Kidney epithelial cell (primary cell): ENCODE measurements around the gene ZNF678. TPM values are rescaled to one million over a fixed set of nuclear protein-coding genes. Genes with fewer than 3 reads are reported as not detected.
"Not testable (repeated sequence)": the region's sequence is repeated elsewhere in the genome, so short reads cannot be mapped to it uniquely, and the experiment has no call there.

Experiments
- DNase-seq: peaks from one replicate; pipeline ENCODE4 v3.0.0-alpha.2; 2010; ENCODE audit warnings: low read depth
- H3K27me3 ChIP-seq: 2 replicates; pipeline ENCODE4 v1.6.0; 2011; ENCODE audit warnings: low read length; ENCODE audit not compliant: control insufficient read depth, insufficient read depth
- H3K36me3 ChIP-seq: 2 replicates; pipeline ENCODE4 v1.5.1; 2011; ENCODE audit warnings: low read length; ENCODE audit not compliant: control insufficient read depth, insufficient read depth
- H3K4me3 ChIP-seq: 2 replicates; pipeline ENCODE4 v1.5.1; 2011; ENCODE audit warnings: low read depth, mild to moderate bottlenecking, control low read depth, low read length
- CTCF ChIP-seq: IDR thresholded peaks from 2 replicates; pipeline ENCODE4 v1.5.1; 2011; ENCODE audit warnings: mild to moderate bottlenecking, moderate library complexity, low read length, control low read depth, inconsistent platforms; ENCODE audit not compliant: insufficient read depth, poor library complexity, severe bottlenecking
- total RNA-seq: library from RNA; depleted of rRNA; stranded (reverse); fragments of >200 nt; gene quantifications from 2 replicates; pipeline ENCODE4 v1.2.3, GENCODE V29; 2015

Gene ZNF678
- total RNA-seq, 1 donor from 2014 or later = 7.6 TPM

DNA sequence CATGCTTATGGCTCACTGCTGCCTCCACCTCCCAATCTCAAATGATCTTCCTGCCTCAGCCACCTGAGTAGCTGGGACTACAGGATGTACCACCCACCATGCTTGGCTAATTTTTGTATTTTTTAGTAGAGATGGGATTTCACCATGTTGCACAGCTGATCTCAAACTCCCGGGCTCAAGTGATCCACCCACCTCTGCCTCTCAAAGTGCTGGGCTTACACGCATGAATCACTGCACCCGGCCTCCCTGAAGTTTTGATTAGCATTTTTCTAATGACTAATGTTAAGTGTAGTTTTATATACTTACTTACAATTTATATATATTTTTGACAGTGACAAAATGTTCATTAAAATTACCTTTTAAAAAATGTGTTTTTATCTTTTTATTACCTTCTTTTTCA, 41.1 kb downstream of the ZNF678 start:
- Histone ChIP-seq H3K36me3 (no peaks in the 10 kb centered on the region), H3K27me3 (no peaks in the 10 kb centered on the region), H3K4me3 (no peak overlapping the region)
- no peak for DNase-seq
- TF ChIP-seq CTCF = no peak

- not testable (repeated sequence) for DNase-seq, H3K27me3 ChIP-seq, H3K36me3 ChIP-seq, H3K4me3 ChIP-seq
Measured at GRCh38 chr1:227606271-227606670, 42.9 kb downstream of the ZNF678 start.

GRCh38 chr1:227607336-227607898, 44.1 kb downstream of the ZNF678 start:
- H3K36me3 ChIP-seq = no peaks in the 10 kb centered on the region
- DNase-seq = no peak
- TF ChIP-seq CTCF = no peak
- H3K27me3 ChIP-seq = no peaks in the 10 kb centered on the region
- no peak overlapping the region for H3K4me3 ChIP-seq

DNA sequence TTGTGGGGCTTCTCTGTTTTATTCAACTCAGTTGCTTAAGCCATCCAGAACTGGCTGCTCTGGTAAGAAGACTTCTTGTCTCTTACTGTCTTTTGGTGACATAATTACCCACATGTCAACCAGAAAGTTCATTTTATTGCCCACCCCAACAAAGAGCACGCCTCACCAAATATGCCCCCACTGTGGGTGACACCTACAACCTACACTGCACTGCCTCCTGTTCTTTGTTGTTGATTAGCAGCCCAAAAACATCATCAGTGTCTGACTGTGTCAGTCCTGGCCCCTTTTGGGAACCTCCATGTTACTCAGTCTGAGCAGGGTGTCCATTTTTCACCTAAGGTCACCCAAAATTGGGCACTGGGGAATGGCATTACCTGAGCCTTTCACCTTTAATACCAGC, 49.3 kb downstream of the ZNF678 start:
- Histone ChIP-seq H3K4me3 (no peak overlapping the region), H3K36me3 (no peaks in the 10 kb centered on the region), H3K27me3 (no peaks in the 10 kb centered on the region)
- no peak for DNase-seq
- no peak for TF ChIP-seq CTCF

DNA sequence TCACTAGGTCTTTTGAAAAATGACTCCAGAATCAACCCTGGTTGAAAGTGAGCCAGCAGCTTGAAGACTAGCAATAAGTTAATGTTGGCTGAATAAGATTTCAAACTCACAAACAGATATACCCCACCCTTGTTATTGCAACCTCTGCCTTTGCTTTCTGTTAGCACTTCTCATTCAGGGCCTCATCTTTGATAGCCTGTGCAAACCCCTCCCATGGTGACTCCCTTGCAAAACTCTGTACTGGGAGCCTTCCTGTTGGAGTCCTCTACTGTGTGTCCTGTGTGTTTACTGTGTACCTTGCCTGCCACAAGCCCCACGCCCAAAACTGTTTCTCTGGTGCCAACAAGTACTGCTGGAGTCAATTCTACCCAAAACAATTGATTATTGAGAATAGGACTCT, 50.2 kb downstream of the ZNF678 start:
- TF ChIP-seq CTCF = no peak
- H3K4me3 ChIP-seq = no peak overlapping the region
- no peaks in the 10 kb centered on the region for H3K27me3 ChIP-seq
- H3K36me3 ChIP-seq = no peaks in the 10 kb centered on the region
- no peak for DNase-seq

- H3K27me3 ChIP-seq = no peaks in the 10 kb centered on the region
- no peaks in the 10 kb centered on the region for H3K36me3 ChIP-seq
- H3K4me3 ChIP-seq = no peak overlapping the region
- DNase-seq = no peak
- TF ChIP-seq CTCF = no peak
Measured at GRCh38 chr1:227621211-227621610, 57.9 kb downstream of the ZNF678 start.
